ENCODE data around the gene KANK2. TPM values are rescaled to one million over a fixed set of nuclear protein-coding genes. Genes with fewer than 3 reads are reported as not detected.
A peak's percentile ranks its signal among the peaks of the same experiment; 100 is the strongest.

The KANK2 gene
- total and polyA plus RNA-seq, 7 experiments from 2014 or later, result 0.32 to 2.9 (median 0.53) TPM; not detected in 2

DNA sequence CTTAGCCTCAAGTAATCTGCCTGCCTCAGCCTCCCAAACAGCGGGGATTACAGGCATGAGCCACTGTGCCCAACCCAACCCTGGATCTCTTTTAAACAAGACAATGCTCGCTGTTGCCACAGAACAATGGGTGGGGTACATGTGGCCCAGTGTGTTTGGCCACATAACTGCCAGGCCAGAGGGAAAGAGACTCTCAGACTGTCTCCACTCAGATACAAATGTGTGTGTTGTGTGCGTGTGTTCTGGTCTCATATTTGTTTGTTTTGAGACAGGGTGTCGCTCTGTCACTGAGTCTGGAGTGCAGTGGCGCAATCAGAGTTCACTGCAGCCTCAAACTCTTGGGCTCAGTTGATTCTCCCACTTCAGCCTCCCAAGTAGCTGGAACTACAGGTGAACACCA, 82.3 kb downstream of the KANK2 start:
- no peaks in the 10 kb centered on the region for H3K27me3 Mint-ChIP-seq
- no peaks in the 10 kb centered on the region for H3K9me3 Mint-ChIP-seq
- ChIA-PET POLR2A (no interaction called here), CTCF (no interaction called here)
- ATAC-seq (no peak), DNase-seq (no peak)
- Histone ChIP-seq H3K27me3 (ENCODE audit: control insufficient read depth in 2 of 2, insufficient read depth in 2 of 2, low read length in 2 of 2) (no peaks in the 10 kb centered on the region), H3K27ac (ENCODE audit: low read depth, low read length) (no peak overlapping the region), H3K4me3 (ENCODE audit: low read length) (no peak overlapping the region), H3K4me1 (ENCODE audit: control insufficient read depth in 2 of 2, insufficient read depth in 2 of 2, low read length in 2 of 2) (no peaks in the 10 kb centered on the region), H3K9me3 (ENCODE audit: control insufficient read depth in 2 of 3, low read length in 3 of 3) (no peaks in the 10 kb centered on the region), H3K36me3 (ENCODE audit: control insufficient read depth in 2 of 3, insufficient read depth in 3 of 3, low read length in 3 of 3) (peaks cover 0 to 91% (median 0%) of the 10 kb centered on the region in 3 experiments)
- intact Hi-C loops (cut with micrococcal nuclease), result no loop called here
- no peak overlapping the region for H3K4me3 Mint-ChIP-seq
- H3K4me1 Mint-ChIP-seq, result peaks cover 0 to 6% (median 0%) of the 10 kb centered on the region in 7 donors
- H3K27ac Mint-ChIP-seq, result peak overlapping the region in 2 of 9 donors; percentile 25 to 29
- H3K36me3 Mint-ChIP-seq, result peaks cover 5 to 35% (median 16%) of the 10 kb centered on the region in 5 donors

Other genes with a start within 250 kb of the KANK2 start
- 100 to 1,000 TPM in 4 of 5 experiments, 10 to 100 TPM in 1; 96.0 to 126 (median 104) TPM for gene SMARCA4, start 236.5 kb downstream of the KANK2 start, total RNA-seq
- gene SMARCA4, start 236.5 kb downstream of the KANK2 start, polyA plus RNA-seq, result 10 to 100 TPM; 11.8 to 33.9 TPM
- 10 to 100 TPM; 29.1 to 90.3 (median 39.0) TPM for gene LDLR, start 108.1 kb downstream of the KANK2 start, total RNA-seq
- 1 to 10 TPM; 5.5 to 7.0 TPM for gene LDLR, start 108.1 kb downstream of the KANK2 start, polyA plus RNA-seq
- gene SPC24, start 41.8 kb downstream of the KANK2 start, total RNA-seq, result 10 to 100 TPM in 1 of 5 experiments, 1 to 10 TPM in 2, under 1 TPM in 2; 0.56 to 45.4 (median 1.9) TPM
- under 1 TPM in 1 of 2 donors, not detected in 1; 0.33 TPM for gene SPC24, start 41.8 kb downstream of the KANK2 start, polyA plus RNA-seq
- gene ANGPTL8, start 42.1 kb upstream of the KANK2 start, total RNA-seq, result not detected
- gene ANGPTL8, start 42.1 kb upstream of the KANK2 start, polyA plus RNA-seq, result not detected
- 1 to 10 TPM in 2 of 5 experiments, under 1 TPM in 1, not detected in 2; 0.73 to 5.2 (median 1.5) TPM for gene DOCK6, start 65.0 kb upstream of the KANK2 start, total RNA-seq
- gene DOCK6, start 65.0 kb upstream of the KANK2 start, polyA plus RNA-seq, result not detected
- not detected for gene TSPAN16, start 98.6 kb upstream of the KANK2 start, total RNA-seq
- gene TSPAN16, start 98.6 kb upstream of the KANK2 start, polyA plus RNA-seq, result not detected
- gene RAB3D, start 142.1 kb upstream of the KANK2 start, total RNA-seq, result 10 to 100 TPM in 2 of 5 experiments, 1 to 10 TPM in 3; 7.4 to 38.2 (median 8.8) TPM
- 1 to 10 TPM; 1.4 to 2.3 TPM for gene RAB3D, start 142.1 kb upstream of the KANK2 start, polyA plus RNA-seq
- 10 to 100 TPM; 19.5 to 36.7 (median 29.5) TPM for gene TMEM205, start 148.7 kb upstream of the KANK2 start, total RNA-seq
- gene TMEM205, start 148.7 kb upstream of the KANK2 start, polyA plus RNA-seq, result 10 to 100 TPM; 66.7 to 81.0 TPM
- 10 to 100 TPM; 17.6 to 87.4 (median 84.3) TPM for gene CCDC159, start 149.0 kb upstream of the KANK2 start, total RNA-seq
- 10 to 100 TPM in 1 of 2 donors, 1 to 10 TPM in 1; 10.0 to 19.6 TPM for gene CCDC159, start 149.0 kb upstream of the KANK2 start, polyA plus RNA-seq
- 10 to 100 TPM in 4 of 5 experiments, 1 to 10 TPM in 1; 2.6 to 31.0 (median 13.7) TPM for gene PLPPR2, start 157.9 kb upstream of the KANK2 start, total RNA-seq
- gene PLPPR2, start 157.9 kb upstream of the KANK2 start, polyA plus RNA-seq, result 1 to 10 TPM in 1 of 2 donors, under 1 TPM in 1; 0.92 to 1.0 TPM
- 1 to 10 TPM; 3.4 to 4.2 (median 4.0) TPM for gene SWSAP1, start 177.1 kb upstream of the KANK2 start, total RNA-seq
- 1 to 10 TPM; 5.9 to 7.3 TPM for gene SWSAP1, start 177.1 kb upstream of the KANK2 start, polyA plus RNA-seq
- 1 to 10 TPM; 5.1 to 9.5 (median 8.4) TPM for gene EPOR, start 186.8 kb upstream of the KANK2 start, total RNA-seq
- gene EPOR, start 186.8 kb upstream of the KANK2 start, polyA plus RNA-seq, result 10 to 100 TPM in 1 of 2 donors, 1 to 10 TPM in 1; 5.9 to 14.8 TPM
- not detected for gene RGL3, start 221.8 kb upstream of the KANK2 start, total RNA-seq
- not detected for gene RGL3, start 221.8 kb upstream of the KANK2 start, polyA plus RNA-seq
- not detected for gene ODAD3, start 237.6 kb upstream of the KANK2 start, total RNA-seq
- gene ODAD3, start 237.6 kb upstream of the KANK2 start, polyA plus RNA-seq, result not detected
- gene PRKCSH, start 238.1 kb upstream of the KANK2 start, total RNA-seq, result 100 to 1,000 TPM; 254 to 332 (median 288) TPM
- 10 to 100 TPM; 30.6 to 53.9 TPM for gene PRKCSH, start 238.1 kb upstream of the KANK2 start, polyA plus RNA-seq